Transverse colon (tissue), 4 donors: ENCODE data around the gene HDGFL2. TPM values are rescaled to one million over a fixed set of nuclear protein-coding genes. Genes with fewer than 3 reads are reported as not detected.

Experiments used
- DNase-seq: peaks from one replicate; pipeline ENCODE4 v3.0.0-alpha.2; 2019
- H3K27ac ChIP-seq, 4 donors: fragments of 200-600 bp; sonication (generic); 2 replicates each; pipeline ENCODE4 v1.5.1; 2016 to 2018; ENCODE audit warnings: inconsistent platforms in 4 of 4
- H3K27me3 ChIP-seq: fragments of 200-600 bp; sonication (generic); 2 replicates; pipeline ENCODE4 v1.5.1; 2017; ENCODE audit warnings: inconsistent platforms
- H3K36me3 ChIP-seq, 4 donors: fragments of 200-600 bp; sonication (generic); 2 replicates each; pipeline ENCODE4 v1.5.1; 2017 to 2019; ENCODE audit warnings: inconsistent platforms in 4 of 4
- H3K4me1 ChIP-seq, 4 donors: fragments of 200-600 bp; sonication (generic); 2 replicates each; pipeline ENCODE4 v1.5.1; 2017 to 2020; ENCODE audit warnings: inconsistent platforms in 4 of 4
- H3K4me3 ChIP-seq, 4 donors: fragments of 200-600 bp; sonication (generic); 1 replicate in 1 of 4; 2 replicates in 3 of 4; pipeline versions ENCODE4 v1.5.1 to v1.6.1; 2017 to 2019; ENCODE audit warnings: inconsistent platforms in 4 of 4
- H3K9me3 ChIP-seq, 2 donors: fragments of 200-600 bp; sonication (generic); 2 replicates each; pipeline ENCODE4 v1.5.1; 2017 to 2019; ENCODE audit warnings: inconsistent platforms in 2 of 2
- CTCF ChIP-seq, 5 experiments: fragments of 200-600 bp in 3 of 5; fragments of 450-650 bp in 2 of 5; sonication (generic) in 3 of 5; IDR thresholded peaks; 1 replicate in 2 of 5; 2 replicates in 3 of 5; pipeline ENCODE4 v1.5.1; 2016 to 2017; ENCODE audit warnings: antibody characterized with exemption in 5 of 5, inconsistent platforms in 3 of 5, mild to moderate bottlenecking in 2 of 5, moderate library complexity in 1 of 5
- EP300 ChIP-seq: sonication (generic); formaldehyde crosslinking; IDR thresholded peaks from one replicate; pipeline ENCODE4 v1.6.1; 2017; ENCODE audit warnings: antibody characterized with exemption, low read depth
- POLR2A ChIP-seq: fragments of 450-650 bp; IDR thresholded peaks from one replicate; pipeline ENCODE4 v1.6.1; 2016; ENCODE audit warnings: antibody characterized with exemption, mild to moderate bottlenecking, moderate library complexity
- POLR2AphosphoS5 ChIP-seq, 3 donors: sonication (generic); formaldehyde crosslinking; IDR thresholded peaks; one replicate each; pipeline ENCODE4 v1.6.1; 2016; ENCODE audit warnings: antibody characterized with exemption in 3 of 3
- WGBS, 2 donors: methylation state at CpG; one replicate each; pipeline ENCODE4 v1.1.5; 2018; ENCODE audit warnings: low coverage in 1 of 2; 5-methylcytosine and 5-hydroxymethylcytosine counted together
- in situ Hi-C, 4 donors: fragments of 200-750 bp; cut with MboI; loops; one replicate each; pipeline versions ENCODE4 v1.15.0 to v1.15.1; 2017; ENCODE audit warnings: low sequenced_read_pairs in 3 of 4, low pct_ligation_motif_present in 1 of 4, low pct_unique_long_range_greater_than_20kb in 1 of 4
- intact Hi-C: fragments of 100-400 bp; cut with DNase I; formaldehyde crosslinking; loops from one replicate; pipeline ENCODE4 v1.15.1; 2023; ENCODE audit warnings: low total_unique reads
- total RNA-seq, 4 donors: library from RNA; depleted of rRNA; stranded (reverse); fragments of >200 nt; gene quantifications; one replicate each; pipeline ENCODE4 v1.1.0, GENCODE V29; 2016

HDGFL2 gene
- total RNA-seq, 4 donors from 2014 or later: 30.0 to 98.4 (median 38.9) TPM

DNA sequence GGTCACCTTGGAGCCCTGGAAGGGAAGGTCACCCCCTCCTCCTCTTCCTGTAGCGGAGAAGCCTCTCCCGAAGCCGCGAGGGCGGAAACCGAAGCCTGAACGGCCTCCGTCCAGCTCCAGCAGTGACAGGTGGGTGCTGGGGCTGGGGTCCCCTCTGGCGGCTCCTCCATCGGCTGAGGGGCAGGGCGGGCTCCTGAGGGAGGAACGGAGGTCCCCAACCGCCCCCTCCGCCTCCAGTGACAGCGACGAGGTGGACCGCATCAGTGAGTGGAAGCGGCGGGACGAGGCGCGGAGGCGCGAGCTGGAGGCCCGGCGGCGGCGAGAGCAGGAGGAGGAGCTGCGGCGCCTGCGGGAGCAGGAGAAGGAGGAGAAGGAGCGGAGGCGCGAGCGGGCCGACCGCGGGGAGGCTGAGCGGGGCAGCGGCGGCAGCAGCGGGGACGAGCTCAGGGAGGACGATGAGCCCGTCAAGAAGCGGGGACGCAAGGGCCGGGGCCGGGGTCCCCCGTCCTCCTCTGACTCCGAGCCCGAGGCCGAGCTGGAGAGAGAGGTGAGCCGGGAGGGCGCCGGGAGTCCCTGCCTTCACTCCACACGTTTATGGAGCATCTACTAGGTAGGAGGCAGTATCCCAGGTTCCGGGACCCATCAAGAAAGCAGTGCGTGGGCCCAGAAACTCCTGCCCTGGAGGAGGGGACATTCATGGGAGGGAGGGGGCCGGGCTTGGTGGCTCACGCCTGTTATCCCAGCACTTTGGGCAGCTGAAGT is 22.0 kb downstream of the HDGFL2 start:
- DNase-seq: no peak
- Histone ChIP-seq H3K9me3 (no peaks in the 10 kb centered on the region), H3K36me3 (peaks cover 0 to 46% (median 14%) of the 10 kb centered on the region in 4 donors), H3K27me3 (no peaks in the 10 kb centered on the region), H3K27ac (no peak overlapping the region), H3K4me3 (no peak overlapping the region), H3K4me1 (no peaks in the 10 kb centered on the region)
- in situ Hi-C loops: no loop called here
- intact Hi-C loops: no loop called here
- WGBS, 2 donors: 95 to 98% methylated on average over 9 to 59 of the region's 61 CpGs
- no peak for TF ChIP-seq CTCF (IDR thresholded peaks at IDR 0.05)
- TF ChIP-seq POLR2A: no peak
- no peak for TF ChIP-seq EP300
- no peak for TF ChIP-seq POLR2AphosphoS5 (IDR thresholded peaks at IDR 0.05)

- Histone ChIP-seq H3K9me3 (no peaks in the 10 kb centered on the region), H3K4me1 (no peaks in the 10 kb centered on the region), H3K27ac (no peak overlapping the region), H3K27me3 (no peaks in the 10 kb centered on the region), H3K36me3 (peaks cover 0 to 43% (median 11%) of the 10 kb centered on the region in 4 donors), H3K4me3 (no peak overlapping the region)
- DNase-seq: no peak
- intact Hi-C loops (no loop called here), in situ Hi-C loops (no loop called here)
- WGBS, 2 donors: 96 to 100% methylated on average over 1 to 8 of the region's 8 CpGs
- TF ChIP-seq POLR2A: no peak
- TF ChIP-seq CTCF (IDR thresholded peaks at IDR 0.05): no peak
- no peak for TF ChIP-seq EP300
- TF ChIP-seq POLR2AphosphoS5 (IDR thresholded peaks at IDR 0.05): no peak
Observed at GRCh38 chr19:4494691-4495064, 22.6 kb downstream of the HDGFL2 start.

GRCh38 chr19:4495471-4495870 is 23.4 kb downstream of the HDGFL2 start:
- Histone ChIP-seq H3K27ac (no peak overlapping the region), H3K27me3 (no peaks in the 10 kb centered on the region), H3K4me1 (no peaks in the 10 kb centered on the region), H3K9me3 (no peaks in the 10 kb centered on the region), H3K4me3 (no peak overlapping the region), H3K36me3 (peaks cover 0 to 41% (median 9%) of the 10 kb centered on the region in 4 donors)
- intact Hi-C loops (no loop called here), in situ Hi-C loops (no loop called here)
- TF ChIP-seq CTCF (IDR thresholded peaks at IDR 0.05) (peak in 3 of 5 experiments; percentile 14 to 37 (median 24)), POLR2A (no peak)
- WGBS, 2 donors: 72 to 100% methylated on average over 3 to 12 of the region's 12 CpGs
- no peak for DNase-seq

DNA sequence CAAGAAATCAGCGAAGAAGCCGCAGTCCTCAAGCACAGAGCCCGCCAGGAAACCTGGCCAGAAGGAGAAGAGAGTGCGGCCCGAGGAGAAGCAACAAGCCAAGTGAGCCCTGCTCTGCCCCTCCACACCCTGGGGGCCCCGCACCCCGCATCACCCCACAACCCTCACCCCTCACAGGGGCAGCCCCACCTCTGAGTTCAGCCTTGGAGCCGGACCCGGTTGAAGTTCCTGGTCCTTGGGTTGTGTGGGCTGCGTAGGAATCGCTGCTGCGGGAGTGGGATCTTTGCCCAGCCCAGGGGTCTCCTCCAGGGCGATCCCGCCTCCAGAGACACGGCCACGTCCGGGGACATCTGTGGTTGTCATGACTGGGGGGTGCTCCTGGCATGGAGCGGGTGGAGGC is 24.2 kb downstream of the HDGFL2 start:
- no peak overlapping the region for H3K4me3 ChIP-seq
- no peak overlapping the region for H3K27ac ChIP-seq
- in situ Hi-C loops (no loop called here), intact Hi-C loops (no loop called here)
- H3K27me3 ChIP-seq: no peaks in the 10 kb centered on the region
- no peaks in the 10 kb centered on the region for H3K4me1 ChIP-seq
- no peaks in the 10 kb centered on the region for H3K9me3 ChIP-seq
- no peak for TF ChIP-seq EP300
- TF ChIP-seq CTCF (IDR thresholded peaks at IDR 0.05): no peak
- TF ChIP-seq POLR2A: no peak
- no peak for TF ChIP-seq POLR2AphosphoS5 (IDR thresholded peaks at IDR 0.05)
- DNase-seq: no peak
- H3K36me3 ChIP-seq: peaks cover 0 to 40% (median 8%) of the 10 kb centered on the region in 4 donors
- 94% methylated on average over 17 of the region's 18 CpGs; no CpG with 5 or more reads in 1 of the 2 donors for WGBS, 2 donors
